ENCODE measurements around the gene ABCG1.

Gene ABCG1

GRCh38 chr21:42214081-42214750, 4.7 kb upstream of the ABCG1 start:
- DNase-seq: no peak

GRCh38 chr21:42214921-42215320, 4.0 kb upstream of the ABCG1 start:
- no peak for DNase-seq

- DNase-seq: no peak
These were observed 2.8 kb upstream of the ABCG1 start for GRCh38 chr21:42215942-42216725.

- no peak for DNase-seq
These were observed 2.0 kb upstream of the ABCG1 start for GRCh38 chr21:42216726-42217572.

- peak in 10 of 51 donors; percentile 30 to 80 (median 55) for DNase-seq
These were observed 732 bp downstream of the ABCG1 start for GRCh38 chr21:42219606-42220137.

- peak in 40 of 51 donors; percentile 21 to 88 (median 59) for DNase-seq
These were observed 1.3 kb downstream of the ABCG1 start for GRCh38 chr21:42220138-42220701.

GRCh38 chr21:42221581-42222345, 2.8 kb downstream of the ABCG1 start:
- DNase-seq: peak in 11 of 51 donors; percentile 13 to 61 (median 34)

GRCh38 chr21:42222386-42222785, 3.4 kb downstream of the ABCG1 start:
- DNase-seq: no peak

- DNase-seq: no peak
These were observed 4.0 kb downstream of the ABCG1 start for GRCh38 chr21:42222821-42223390.

GRCh38 chr21:42223826-42224575, 5.1 kb downstream of the ABCG1 start:
- no peak for DNase-seq

GRCh38 chr21:42225042-42225441, 6.1 kb downstream of the ABCG1 start:
- DNase-seq: no peak

- no peak for DNase-seq
These were observed 6.7 kb downstream of the ABCG1 start for GRCh38 chr21:42225571-42226155.

GRCh38 chr21:42226626-42227025, 7.7 kb downstream of the ABCG1 start:
- DNase-seq: no peak

- peak in 34 of 51 donors; percentile 25 to 82 (median 60) for DNase-seq
These were observed 9.2 kb downstream of the ABCG1 start for GRCh38 chr21:42227909-42228708.

- DNase-seq: no peak
These were observed 9.8 kb downstream of the ABCG1 start for GRCh38 chr21:42228709-42229220.

- peak in 1 of 51 donors; percentile 35 for DNase-seq
These were observed 10.7 kb downstream of the ABCG1 start for GRCh38 chr21:42229676-42230075.

GRCh38 chr21:42230178-42230577, 11.2 kb downstream of the ABCG1 start:
- peak in 1 of 51 donors; percentile 48 for DNase-seq

GRCh38 chr21:42230636-42231035, 11.7 kb downstream of the ABCG1 start:
- DNase-seq: peak in 1 of 51 donors; percentile 48

Measured in hypothalamus (tissue), 51 donors.